Dermis blood vessel endothelial cell (primary cell): Measurements from ENCODE around the gene ZNF587. TPM values are rescaled to one million over a fixed set of nuclear protein-coding genes. Genes with fewer than 3 reads are reported as not detected.
A peak's percentile ranks its signal among the peaks of the same experiment; 100 is the strongest.
"Not testable (repeated sequence)": the region's sequence is repeated elsewhere in the genome, so short reads cannot be mapped to it uniquely, and the experiment has no call there.

Source experiments
- DNase-seq: peaks from one replicate; pipeline ENCODE4 v3.0.0; 2010
- total RNA-seq: library from RNA; depleted of rRNA; stranded (reverse); fragments of >200 nt; gene quantifications from 2 replicates; pipeline ENCODE4 v1.2.3, GENCODE V29; 2014

Gene ZNF587
- total RNA-seq, 1 donor from 2014 or later: 29.4 TPM

- no peak for DNase-seq
These were observed 38.5 kb downstream of the ZNF587 start for GRCh38 chr19:57888107-57888559.

DNA sequence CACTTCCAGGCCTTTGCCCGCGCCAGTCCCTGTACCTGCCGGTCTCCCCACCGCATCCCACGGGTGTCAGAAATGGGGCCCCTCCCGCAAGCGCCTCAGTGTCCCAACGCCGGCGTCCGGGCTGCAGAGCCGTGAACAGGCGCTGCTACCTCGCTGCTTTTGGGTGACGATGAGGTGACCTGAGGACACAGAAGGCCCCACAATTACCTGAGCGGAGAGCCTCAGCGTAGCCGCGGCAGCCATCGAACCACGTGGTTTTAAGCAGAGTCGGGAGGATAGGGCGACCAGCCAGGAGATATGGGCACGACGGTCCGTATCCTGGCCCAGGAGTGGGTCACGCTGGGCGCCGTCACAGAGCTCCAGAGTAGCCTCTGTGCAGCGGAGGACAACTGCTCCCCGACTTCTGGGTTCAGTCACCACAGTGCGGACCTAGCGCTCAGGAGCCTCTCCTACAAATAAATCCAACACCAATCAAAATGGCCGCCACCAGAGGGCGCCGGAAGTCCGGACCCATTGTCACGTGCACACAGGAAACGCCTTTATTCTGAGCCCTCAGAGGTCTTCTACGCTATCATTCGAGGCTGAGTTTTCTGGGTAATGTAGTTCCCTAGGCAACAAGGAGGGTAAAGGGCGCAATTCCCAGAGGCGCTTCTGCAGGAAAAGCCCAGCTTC is 39.0 kb downstream of the ZNF587 start, which contains the start of gene ZNF814:
Gene ZNF814, minus strand, starts transcription at position 478 of the 672 bp plus-strand sequence. Its CDS starts 235 bp downstream, at position 243.
- DNase-seq: peak; percentile 58

GRCh38 chr19:57890706-57891105 is 41.0 kb downstream of the ZNF587 start:
- not testable (repeated sequence) for DNase-seq

GRCh38 chr19:57900311-57900710 is 50.7 kb downstream of the ZNF587 start:
- DNase-seq: no peak

- DNase-seq: no peak
These were observed 54.0 kb downstream of the ZNF587 start for GRCh38 chr19:57903618-57904184.

- DNase-seq: no peak
These were observed 55.6 kb downstream of the ZNF587 start for GRCh38 chr19:57905258-57905657.

DNA sequence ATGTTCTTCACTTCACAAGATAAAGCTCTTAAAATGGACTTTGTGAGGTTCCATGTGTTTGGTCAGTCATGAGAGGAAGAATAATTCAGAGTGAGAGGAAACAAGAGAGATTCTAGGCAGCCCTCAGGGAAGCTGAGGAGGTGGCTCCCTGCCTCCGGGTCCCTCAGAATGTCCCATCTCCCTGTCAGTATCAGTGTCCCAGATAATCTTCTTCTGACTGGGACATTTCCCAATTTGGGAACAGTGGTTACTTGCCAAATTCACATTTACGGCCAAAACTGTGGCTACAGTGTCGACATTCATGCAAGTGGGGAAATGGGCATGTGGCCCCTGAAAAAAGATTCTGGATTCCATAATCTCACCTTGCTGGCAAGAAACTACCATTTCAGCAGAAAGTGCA is 57.7 kb downstream of the ZNF587 start:
- no peak for DNase-seq

- no peak for DNase-seq
These were observed 64.9 kb downstream of the ZNF587 start for GRCh38 chr19:57914531-57914930.

Other genes with a start within 250 kb of the ZNF587 start
- 2.7 and 4.5 TPM in 2 replicates for gene ZNF530, start 250.0 kb upstream of the ZNF587 start, total RNA-seq
- gene ZNF134, start 235.6 kb upstream of the ZNF587 start, total RNA-seq: 17.6 and 24.0 TPM in 2 replicates
- gene ZNF211, start 216.7 kb upstream of the ZNF587 start, total RNA-seq: 9.9 and 11.2 TPM in 2 replicates
- gene ZSCAN4, start 180.9 kb upstream of the ZNF587 start, total RNA-seq: not detected in 2 replicates
- 8.9 and 9.5 TPM in 2 replicates for gene ZNF551, start 167.9 kb upstream of the ZNF587 start, total RNA-seq
- 1.3 and 2.4 TPM in 2 replicates for gene ZNF154, start 140.7 kb upstream of the ZNF587 start, total RNA-seq
- gene ZNF671, start 122.2 kb upstream of the ZNF587 start, total RNA-seq: 9.8 and 10.0 TPM in 2 replicates
- gene ZNF776, start 103.0 kb upstream of the ZNF587 start, total RNA-seq: 14.6 and 18.1 TPM in 2 replicates
- 13.1 and 31.0 TPM in 2 replicates for gene ZNF586, start 80.2 kb upstream of the ZNF587 start, total RNA-seq
- gene ZNF552, start 34.9 kb upstream of the ZNF587 start, total RNA-seq: 7.4 and 9.9 TPM in 2 replicates
- 24.2 and 27.2 TPM in 2 replicates for gene ZNF587B, start 19.6 kb upstream of the ZNF587 start, total RNA-seq
- gene ZNF814, start 39.2 kb downstream of the ZNF587 start, total RNA-seq: 4.1 and 4.6 TPM in 2 replicates
- 15.2 and 18.9 TPM in 2 replicates for gene ZNF417, start 66.7 kb downstream of the ZNF587 start, total RNA-seq
- 4.3 and 4.9 TPM in 2 replicates for gene ZNF418, start 85.5 kb downstream of the ZNF587 start, total RNA-seq
- 4.1 and 4.5 TPM in 2 replicates for gene ZNF256, start 97.8 kb downstream of the ZNF587 start, total RNA-seq
- gene C19orf18, start 124.7 kb downstream of the ZNF587 start, total RNA-seq: 0.34 TPM in 1 of 2 replicates, not detected in the other
- gene ZNF606, start 153.0 kb downstream of the ZNF587 start, total RNA-seq: 13.3 and 16.7 TPM in 2 replicates
- not detected in 2 replicates for gene ZSCAN1, start 184.2 kb downstream of the ZNF587 start, total RNA-seq
- gene ZNF135, start 209.4 kb downstream of the ZNF587 start, total RNA-seq: 1.7 and 2.4 TPM in 2 replicates
- 44.4 and 45.1 TPM in 2 replicates for gene ZSCAN18, start 248.4 kb downstream of the ZNF587 start, total RNA-seq